H9 (cell line): ENCODE measurements around the gene OPN4. TPM values are rescaled to one million over a fixed set of nuclear protein-coding genes. Genes with fewer than 3 reads are reported as not detected.

Experiments used
- DNase-seq: peaks from one replicate; pipeline ENCODE4 v3.0.0-alpha.2; 2017
- H2AFZ ChIP-seq: one replicate; pipeline ENCODE4 v1.6.1; 2013; ENCODE audit warnings: mild to moderate bottlenecking, low read length, control low read depth, moderate library complexity
- H2AK5ac ChIP-seq: 2 replicates; pipeline ENCODE4 v1.6.1; 2013; ENCODE audit warnings: low read length, control low read depth, mixed read lengths; ENCODE audit not compliant: insufficient read length
- H2BK120ac ChIP-seq: one replicate; pipeline ENCODE4 v1.6.1; 2013; ENCODE audit warnings: low read depth, mild to moderate bottlenecking, low read length, control low read depth, inconsistent platforms; ENCODE audit not compliant: poor library complexity, severe bottlenecking
- H2BK12ac ChIP-seq: 2 replicates; pipeline ENCODE4 v1.6.1; 2013; ENCODE audit warnings: low read length, control low read depth, mixed read lengths, low read depth; ENCODE audit not compliant: insufficient read length
- H2BK15ac ChIP-seq: 2 replicates; pipeline ENCODE4 v1.6.1; 2013; ENCODE audit warnings: low read depth, low read length, control low read depth
- H2BK20ac ChIP-seq: one replicate; pipeline ENCODE4 v1.6.1; 2013; ENCODE audit warnings: low read depth, mild to moderate bottlenecking, low read length, control low read depth, inconsistent platforms; ENCODE audit not compliant: poor library complexity, severe bottlenecking
- H2BK5ac ChIP-seq: 2 replicates; pipeline ENCODE4 v1.6.1; 2013; ENCODE audit warnings: low read length, control low read depth, mixed read lengths; ENCODE audit not compliant: insufficient read length
- H3K14ac ChIP-seq: 2 replicates; pipeline ENCODE4 v1.6.1; 2013; ENCODE audit warnings: low read length, control low read depth; ENCODE audit not compliant: insufficient read depth
- H3K18ac ChIP-seq: 2 replicates; pipeline ENCODE4 v1.6.1; 2013; ENCODE audit warnings: low read depth, mild to moderate bottlenecking, mixed read lengths, low read length, control low read depth; ENCODE audit not compliant: insufficient read length
- H3K23ac ChIP-seq: 2 replicates; pipeline ENCODE4 v1.6.1; 2013; ENCODE audit warnings: low read length, control low read depth, mixed read lengths, low read depth; ENCODE audit not compliant: insufficient read length
- H3K23me2 ChIP-seq: 2 replicates; pipeline ENCODE4 v1.6.1; 2013; ENCODE audit warnings: low read depth, mild to moderate bottlenecking, mixed read lengths, low read length, control low read depth; ENCODE audit not compliant: insufficient read length, poor library complexity, severe bottlenecking
- H3K27ac ChIP-seq: 2 replicates; pipeline ENCODE4 v1.5.1; 2013; ENCODE audit warnings: low read length, control low read depth, mixed read lengths, low read depth; ENCODE audit not compliant: insufficient read length
- H3K27me3 ChIP-seq: 2 replicates; pipeline ENCODE4 v1.6.1; 2013; ENCODE audit warnings: low read length, control low read depth, inconsistent platforms; ENCODE audit not compliant: insufficient read depth
- H3K4ac ChIP-seq: 2 replicates; pipeline ENCODE4 v1.6.1; 2013; ENCODE audit warnings: low read depth, mild to moderate bottlenecking, control low read depth, inconsistent platforms, low read length, moderate library complexity
- H3K4me1 ChIP-seq: 2 replicates; pipeline ENCODE4 v1.6.1; 2013; ENCODE audit warnings: low read length, control low read depth, inconsistent platforms; ENCODE audit not compliant: insufficient read depth
- H3K4me2 ChIP-seq: 2 replicates; pipeline ENCODE4 v1.6.1; 2013; ENCODE audit warnings: low read length, control low read depth, mixed read lengths; ENCODE audit not compliant: insufficient read length, insufficient read depth
- H3K56ac ChIP-seq: 2 replicates; pipeline ENCODE4 v1.6.1; 2013; ENCODE audit warnings: low read depth, mild to moderate bottlenecking, mixed read lengths, low read length, control low read depth; ENCODE audit not compliant: insufficient read length
- H3K79me1 ChIP-seq: 2 replicates; pipeline ENCODE4 v1.6.1; 2013; ENCODE audit warnings: low read depth, mild to moderate bottlenecking, moderate library complexity, low read length, control low read depth, inconsistent platforms; ENCODE audit not compliant: insufficient read depth, poor library complexity, severe bottlenecking
- H3K79me2 ChIP-seq: 2 replicates; pipeline ENCODE4 v1.6.1; 2013; ENCODE audit warnings: low read length, control low read depth, inconsistent platforms; ENCODE audit not compliant: insufficient read depth
- H3K9ac ChIP-seq: 2 replicates; pipeline ENCODE4 v1.6.1; 2013; ENCODE audit warnings: low read length, control low read depth, mixed read lengths; ENCODE audit not compliant: insufficient read length; ENCODE audit errors: extremely low read depth
- H3K9me3 ChIP-seq: one replicate; pipeline ENCODE4 v1.6.1; 2013; ENCODE audit warnings: low read depth, low read length, inconsistent platforms; ENCODE audit not compliant: control insufficient read depth
- H3T11ph ChIP-seq: one replicate; pipeline ENCODE4 v1.6.1; 2013; ENCODE audit warnings: mild to moderate bottlenecking, low read length, control low read depth, inconsistent platforms
- H4K20me1 ChIP-seq: one replicate; pipeline ENCODE4 v1.6.1; 2013; ENCODE audit not compliant: control insufficient read depth, insufficient read length, insufficient read depth
- H4K5ac ChIP-seq: 2 replicates; pipeline ENCODE4 v1.6.1; 2013; ENCODE audit warnings: low read depth, mild to moderate bottlenecking, mixed read lengths, low read length, control low read depth; ENCODE audit not compliant: insufficient read length
- H4K8ac ChIP-seq: replicated peaks from 2 replicates; pipeline ENCODE4 v1.6.1; 2013; ENCODE audit warnings: low read length, control low read depth, mixed read lengths, low read depth; ENCODE audit not compliant: insufficient read length
- H4K91ac ChIP-seq: 2 replicates; pipeline ENCODE4 v1.6.1; 2013; ENCODE audit warnings: low read depth, mild to moderate bottlenecking, moderate library complexity, mixed read lengths, low read length, control low read depth; ENCODE audit not compliant: insufficient read length
- H3K27ac Mint-ChIP-seq, 3 experiments: 2 replicates in 2 of 3; 3 replicates in 1 of 3; pipeline ENCODE4 v1.8.0; 2020 to 2021; ENCODE audit warnings: mixed read lengths in 3 of 3, mild to moderate bottlenecking in 1 of 3, moderate library complexity in 1 of 3
- H3K27me3 Mint-ChIP-seq: 2 replicates; pipeline ENCODE4 v1.8.0; 2021; ENCODE audit warnings: low read depth, mild to moderate bottlenecking, moderate library complexity, mixed read lengths
- H3K36me3 Mint-ChIP-seq, 3 experiments: 2 replicates in 2 of 3; 3 replicates in 1 of 3; pipeline ENCODE4 v1.8.0; 2020 to 2021; ENCODE audit warnings: low read depth in 3 of 3, mixed read lengths in 3 of 3; ENCODE audit not compliant: insufficient read depth in 1 of 3
- H3K4me1 Mint-ChIP-seq, 2 experiments: 2 replicates each; pipeline ENCODE4 v1.8.0; 2020; ENCODE audit warnings: mixed read lengths in 2 of 2
- H3K4me3 Mint-ChIP-seq, 2 experiments: 2 replicates in 1 of 2; 3 replicates in 1 of 2; pipeline ENCODE4 v1.8.0; 2020 to 2021; ENCODE audit warnings: mild to moderate bottlenecking in 2 of 2, mixed read lengths in 2 of 2, moderate library complexity in 1 of 2
- H3K9me3 Mint-ChIP-seq, 2 experiments: 2 replicates in 1 of 2; 3 replicates in 1 of 2; pipeline ENCODE4 v1.8.0; 2020; ENCODE audit warnings: mild to moderate bottlenecking in 2 of 2, mixed read lengths in 2 of 2, moderate library complexity in 1 of 2
- WGBS: extraction: QIAGEN DNeasy Blood & Tissue Kit; methylation state at CpG from one replicate; pipeline ENCODE4 v1.1.7; 2013; ENCODE audit warnings: missing lambda C conversion rate, low lambda C conversion rate, mixed read lengths; ENCODE audit not compliant: insufficient read length; ENCODE audit errors: extremely low coverage; 5-methylcytosine and 5-hydroxymethylcytosine counted together
- total RNA-seq: library from RNA; stranded (reverse); gene quantifications from 2 replicates; pipeline ENCODE4 v1.2.1, GENCODE V29; 2021
- TF ChIP-seq, protein P1 (sequence below): fragments of 200-600 bp; sonication (generic); conservative IDR thresholded peaks from 3 replicates; pipeline ENCODE4 v1.8.0; 2021; ENCODE audit warnings: antibody characterized with exemption, mild to moderate bottlenecking

The OPN4 gene
- total RNA-seq, 1 experiment from 2014 or later, result not detected

DNA sequence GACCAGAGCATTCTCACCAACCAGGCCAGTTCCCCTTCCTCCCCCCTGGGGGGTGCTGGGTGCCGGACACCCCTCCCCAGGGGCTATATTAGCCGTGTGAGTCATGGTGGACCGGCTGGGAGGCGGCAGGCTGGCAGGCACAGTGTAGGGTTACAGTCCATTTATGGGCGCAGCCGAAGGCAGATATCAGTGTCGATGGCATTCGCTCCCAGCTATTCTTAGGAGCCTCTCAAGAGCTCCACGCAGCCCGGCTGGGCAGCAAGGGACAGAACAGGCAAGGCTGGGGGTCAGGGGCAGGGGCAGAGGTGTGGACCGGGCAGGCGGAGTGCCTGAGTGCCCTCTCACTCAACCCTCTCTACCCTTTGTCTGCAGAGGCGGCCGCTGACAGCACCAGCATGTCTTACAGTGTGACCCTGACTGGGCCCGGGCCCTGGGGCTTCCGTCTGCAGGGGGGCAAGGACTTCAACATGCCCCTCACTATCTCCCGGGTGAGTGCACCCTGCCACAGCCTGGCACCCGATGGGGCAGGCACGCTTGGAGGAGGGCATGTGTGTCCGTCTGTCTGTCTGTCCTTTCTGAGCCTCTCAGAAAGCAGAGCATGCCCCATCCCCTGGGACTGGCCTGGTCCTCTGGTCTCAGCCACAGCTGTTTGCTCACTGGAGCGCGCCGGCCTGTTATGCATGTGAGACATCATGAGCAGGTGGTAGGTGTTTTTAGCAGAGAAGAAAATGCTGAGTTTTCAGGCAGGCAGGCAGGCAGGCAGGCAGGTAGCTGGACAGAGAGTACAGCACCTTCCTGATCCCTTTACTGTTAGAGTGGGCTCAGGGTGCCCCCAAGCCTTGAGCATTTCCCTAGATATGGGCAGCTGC, 14.2 kb downstream of the OPN4 start, which contains the start of gene LDB3:
TSS of gene LDB3 (plus strand) at position 215 of the 869 bp plus-strand sequence. CDS start at position 396, 181 bp downstream.
- no peak within 1 kb of the TSS for H3K27ac ChIP-seq
- no peaks in the 10 kb centered on the region for H3K27me3 ChIP-seq
- H2BK5ac ChIP-seq, result no peak within 1 kb of the TSS
- no peak within 1 kb of the TSS for H3K9ac ChIP-seq
- Mint-ChIP-seq H3K27me3 (no peaks in the 10 kb centered on the region; the same call in 1 of the 2 replicates), H3K36me3 (no peaks in the 10 kb centered on the region), H3K4me1 (peaks cover 40 to 52% of the 10 kb centered on the region in 2 experiments), H3K27ac (peak within 1 kb of the TSS in 1 of 3 experiments; percentile 35; a peak in 2 of 7 replicates), H3K9me3 (no peaks in the 10 kb centered on the region), H3K4me3 (no peak within 1 kb of the TSS)
- no peak within 1 kb of the TSS for H3K23ac ChIP-seq
- H3K79me1 ChIP-seq, result no peaks in the 10 kb centered on the region
- H3K23me2 ChIP-seq, result no peaks in the 10 kb centered on the region
- H2BK20ac ChIP-seq, result no peak within 1 kb of the TSS
- WGBS, result no CpG with 5 or more reads among the region's 23 CpGs
- no peak within 1 kb of the TSS for H3K4ac ChIP-seq
- H4K20me1 ChIP-seq, result no peaks in the 10 kb centered on the region
- DNase-seq, result no peak
- H2BK12ac ChIP-seq, result no peak within 1 kb of the TSS
- H4K91ac ChIP-seq, result no peak within 1 kb of the TSS
- no peak within 1 kb of the TSS for H3K4me2 ChIP-seq
- no peaks in the 10 kb centered on the region for H3K9me3 ChIP-seq
- no peak within 1 kb of the TSS for H3K18ac ChIP-seq
- H3K79me2 ChIP-seq, result no peaks in the 10 kb centered on the region
- no peak within 1 kb of the TSS for H2BK15ac ChIP-seq
- TF ChIP-seq, protein P1, sequence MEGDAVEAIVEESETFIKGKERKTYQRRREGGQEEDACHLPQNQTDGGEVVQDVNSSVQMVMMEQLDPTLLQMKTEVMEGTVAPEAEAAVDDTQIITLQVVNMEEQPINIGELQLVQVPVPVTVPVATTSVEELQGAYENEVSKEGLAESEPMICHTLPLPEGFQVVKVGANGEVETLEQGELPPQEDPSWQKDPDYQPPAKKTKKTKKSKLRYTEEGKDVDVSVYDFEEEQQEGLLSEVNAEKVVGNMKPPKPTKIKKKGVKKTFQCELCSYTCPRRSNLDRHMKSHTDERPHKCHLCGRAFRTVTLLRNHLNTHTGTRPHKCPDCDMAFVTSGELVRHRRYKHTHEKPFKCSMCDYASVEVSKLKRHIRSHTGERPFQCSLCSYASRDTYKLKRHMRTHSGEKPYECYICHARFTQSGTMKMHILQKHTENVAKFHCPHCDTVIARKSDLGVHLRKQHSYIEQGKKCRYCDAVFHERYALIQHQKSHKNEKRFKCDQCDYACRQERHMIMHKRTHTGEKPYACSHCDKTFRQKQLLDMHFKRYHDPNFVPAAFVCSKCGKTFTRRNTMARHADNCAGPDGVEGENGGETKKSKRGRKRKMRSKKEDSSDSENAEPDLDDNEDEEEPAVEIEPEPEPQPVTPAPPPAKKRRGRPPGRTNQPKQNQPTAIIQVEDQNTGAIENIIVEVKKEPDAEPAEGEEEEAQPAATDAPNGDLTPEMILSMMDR, result no peak
- H2BK120ac ChIP-seq, result no peak within 1 kb of the TSS
- no peak within 1 kb of the TSS for H4K5ac ChIP-seq
- no peak within 1 kb of the TSS for H2AK5ac ChIP-seq
- no peak within 1 kb of the TSS for H3T11ph ChIP-seq
- no peak within 1 kb of the TSS for H2AFZ ChIP-seq
- no peak within 1 kb of the TSS for H4K8ac ChIP-seq
- H3K56ac ChIP-seq, result no peak within 1 kb of the TSS
- H3K4me1 ChIP-seq, result no peaks in the 10 kb centered on the region; the same call in 1 of the 2 replicates
- H3K14ac ChIP-seq, result peak within 1 kb of the TSS; percentile 67; the same call in 1 of the 2 replicates
